DND-41 (cell line): ENCODE measurements around the gene TCEANC2.

Experiments used
- ATAC-seq: fragments of 200-7000 bp; cut with Tn5 transposase; 3 replicates; pipeline ENCODE4 v1.9.1; 2021; ENCODE audit warnings: low read depth; ENCODE audit not compliant: insufficient read depth
- DNase-seq: peaks from one replicate; pipeline ENCODE4 v3.0.0-alpha.2; 2020
- H2AFZ ChIP-seq: 2 replicates; pipeline ENCODE4 v1.6.0; 2012; ENCODE audit warnings: low read depth, low read length
- H3K27ac ChIP-seq: 2 replicates; pipeline ENCODE4 v1.5.1; 2012; ENCODE audit warnings: low read length, inconsistent platforms
- H3K27me3 ChIP-seq: fragments of 200-600 bp; sonication (generic); 2 replicates; pipeline ENCODE4 v1.6.0; 2012; ENCODE audit warnings: low read length, mild to moderate bottlenecking, inconsistent platforms; ENCODE audit not compliant: insufficient read depth, poor library complexity
- H3K36me3 ChIP-seq: 2 replicates; pipeline ENCODE4 v1.5.1; 2012; ENCODE audit warnings: low read length, inconsistent platforms; ENCODE audit not compliant: insufficient read depth
- H3K4me1 ChIP-seq: 2 replicates; pipeline ENCODE4 v1.5.1; 2012; ENCODE audit warnings: mild to moderate bottlenecking, low read length; ENCODE audit not compliant: insufficient read depth
- H3K4me2 ChIP-seq: 2 replicates; pipeline ENCODE4 v1.6.0; 2012; ENCODE audit warnings: mild to moderate bottlenecking, moderate library complexity, low read length, inconsistent platforms; ENCODE audit not compliant: insufficient read depth
- H3K4me3 ChIP-seq, 2 experiments: fragments of 200-600 bp in 1 of 2; shearing (Covaris generic) in 1 of 2; 2 replicates each; pipeline ENCODE4 v1.5.1; 2012 to 2016; ENCODE audit warnings: inconsistent platforms in 2 of 2, low read length in 2 of 2, mild to moderate bottlenecking in 2 of 2, low read depth in 1 of 2, moderate library complexity in 1 of 2
- H3K79me2 ChIP-seq: 2 replicates; pipeline ENCODE4 v1.6.0; 2012; ENCODE audit warnings: low read length, inconsistent platforms; ENCODE audit not compliant: insufficient read depth
- H3K9ac ChIP-seq: 2 replicates; pipeline ENCODE4 v1.6.0; 2012; ENCODE audit warnings: low read depth, mild to moderate bottlenecking, inconsistent platforms, low read length, moderate library complexity
- H3K9me3 ChIP-seq: 2 replicates; pipeline ENCODE4 v1.5.1; 2012; ENCODE audit warnings: low read length, moderate library complexity, mild to moderate bottlenecking, inconsistent platforms; ENCODE audit not compliant: insufficient read depth, severe bottlenecking
- H4K20me1 ChIP-seq: 2 replicates; pipeline ENCODE4 v1.6.0; 2012; ENCODE audit warnings: low read length; ENCODE audit not compliant: insufficient read depth
- CTCF ChIP-seq: IDR thresholded peaks from 2 replicates; pipeline ENCODE4 v1.5.1; 2012; ENCODE audit warnings: borderline replicate concordance, low read length, moderate library complexity, mild to moderate bottlenecking; ENCODE audit not compliant: poor library complexity, severe bottlenecking; ENCODE audit errors: extremely low read depth
- EZH2 ChIP-seq: IDR thresholded peaks from 3 replicates; pipeline ENCODE4 v1.6.1; 2012; ENCODE audit warnings: borderline replicate concordance, low read depth, mild to moderate bottlenecking, moderate library complexity, low read length, inconsistent platforms; ENCODE audit not compliant: severe bottlenecking

Gene TCEANC2

GRCh38 chr1:54136963-54137533 lies 83.6 kb downstream of the TCEANC2 start:
- Histone ChIP-seq H3K4me1 (no peaks in the 10 kb centered on the region), H3K4me3 (no peak overlapping the region), H3K4me2 (no peak overlapping the region), H3K79me2 (no peaks in the 10 kb centered on the region), H2AFZ (no peak overlapping the region), H3K36me3 (no peaks in the 10 kb centered on the region), H3K27me3 (no peaks in the 10 kb centered on the region), H4K20me1 (no peaks in the 10 kb centered on the region), H3K9me3 (no peaks in the 10 kb centered on the region), H3K27ac (no peak overlapping the region), H3K9ac (no peak overlapping the region)
- ATAC-seq (no peak), DNase-seq (no peak)
- TF ChIP-seq CTCF (no peak), EZH2 (no peak)

GRCh38 chr1:54137534-54138061 lies 84.2 kb downstream of the TCEANC2 start:
- no peaks in the 10 kb centered on the region for H4K20me1 ChIP-seq
- H3K27me3 ChIP-seq: no peaks in the 10 kb centered on the region
- no peak overlapping the region for H3K4me2 ChIP-seq
- no peak overlapping the region for H3K27ac ChIP-seq
- H3K4me3 ChIP-seq: no peak overlapping the region
- ATAC-seq: no peak
- H3K9ac ChIP-seq: no peak overlapping the region
- no peak for TF ChIP-seq CTCF
- no peak for TF ChIP-seq EZH2
- H3K36me3 ChIP-seq: no peaks in the 10 kb centered on the region
- no peaks in the 10 kb centered on the region for H3K79me2 ChIP-seq
- DNase-seq: no peak
- H3K4me1 ChIP-seq: no peaks in the 10 kb centered on the region
- H3K9me3 ChIP-seq: no peaks in the 10 kb centered on the region
- H2AFZ ChIP-seq: no peak overlapping the region

GRCh38 chr1:54138994-54139393 lies 85.6 kb downstream of the TCEANC2 start:
- H3K27ac ChIP-seq: no peak overlapping the region
- H3K79me2 ChIP-seq: no peaks in the 10 kb centered on the region
- ATAC-seq: no peak
- no peaks in the 10 kb centered on the region for H3K36me3 ChIP-seq
- H2AFZ ChIP-seq: no peak overlapping the region
- no peak overlapping the region for H3K4me2 ChIP-seq
- H3K27me3 ChIP-seq: no peaks in the 10 kb centered on the region
- H3K9ac ChIP-seq: no peak overlapping the region
- no peaks in the 10 kb centered on the region for H3K9me3 ChIP-seq
- TF ChIP-seq CTCF: no peak
- TF ChIP-seq EZH2: no peak
- no peaks in the 10 kb centered on the region for H4K20me1 ChIP-seq
- no peak overlapping the region for H3K4me3 ChIP-seq
- H3K4me1 ChIP-seq: no peaks in the 10 kb centered on the region
- DNase-seq: no peak

- H3K36me3 ChIP-seq: no peaks in the 10 kb centered on the region
- no peak overlapping the region for H3K9ac ChIP-seq
- no peak overlapping the region for H3K27ac ChIP-seq
- H3K9me3 ChIP-seq: no peaks in the 10 kb centered on the region
- ATAC-seq (no peak), DNase-seq (no peak)
- no peaks in the 10 kb centered on the region for H3K79me2 ChIP-seq
- no peak overlapping the region for H3K4me2 ChIP-seq
- H4K20me1 ChIP-seq: no peaks in the 10 kb centered on the region
- no peaks in the 10 kb centered on the region for H3K27me3 ChIP-seq
- no peak overlapping the region for H3K4me3 ChIP-seq
- H3K4me1 ChIP-seq: no peaks in the 10 kb centered on the region
- TF ChIP-seq CTCF (no peak), EZH2 (no peak)
- H2AFZ ChIP-seq: no peak overlapping the region
These were observed 86.3 kb downstream of the TCEANC2 start for GRCh38 chr1:54139711-54140110.
